ENCODE measurements around the gene VPS26B.

- no peak for TF ChIP-seq EZH2 (IDR thresholded peaks at IDR 0.05; ENCODE audit: insufficient read depth, poor library complexity, severe bottlenecking)
- no peak for TF ChIP-seq EZH2phosphoT487 (IDR thresholded peaks at IDR 0.05; ENCODE audit: insufficient read depth, low read depth)
These were observed 37.4 kb downstream of the VPS26B start for GRCh38 chr11:134261626-134262488.
